Endodermal cell (in vitro differentiated cells): ENCODE results near the gene PCCA. TPM values are rescaled to one million over a fixed set of nuclear protein-coding genes. Genes with fewer than 3 reads are reported as not detected.
A peak's percentile ranks its signal among the peaks of the same experiment; 100 is the strongest.

ENCODE experiments used
- DNase-seq: peaks from one replicate; pipeline ENCODE4 v3.0.0-alpha.2; 2017
- H3K27ac ChIP-seq: 2 replicates; pipeline ENCODE4 v1.5.1; 2013; ENCODE audit warnings: mild to moderate bottlenecking, low read depth, low read length, moderate library complexity
- H3K27me3 ChIP-seq: 2 replicates; pipeline ENCODE4 v1.6.1; 2013; ENCODE audit warnings: mild to moderate bottlenecking, low read length, moderate library complexity; ENCODE audit not compliant: insufficient read depth, control insufficient read depth, poor library complexity, severe bottlenecking
- H3K36me3 ChIP-seq: 2 replicates; pipeline ENCODE4 v1.7.0; 2013; ENCODE audit warnings: mild to moderate bottlenecking, low read length, moderate library complexity; ENCODE audit not compliant: control insufficient read depth, insufficient read depth
- H3K4me1 ChIP-seq: one replicate; pipeline ENCODE4 v1.7.0; 2013; ENCODE audit warnings: low read length; ENCODE audit not compliant: control insufficient read depth, insufficient read depth
- H3K4me3 ChIP-seq: 2 replicates; pipeline ENCODE4 v1.5.1; 2013; ENCODE audit warnings: mild to moderate bottlenecking, low read length, moderate library complexity
- H3K9ac ChIP-seq: 2 replicates; pipeline ENCODE4 v1.6.1; 2013; ENCODE audit warnings: mild to moderate bottlenecking, low read length, moderate library complexity; ENCODE audit not compliant: poor library complexity, severe bottlenecking; ENCODE audit errors: extremely low read depth
- H3K9me3 ChIP-seq: 2 replicates; pipeline ENCODE4 v1.6.1; 2013; ENCODE audit warnings: mild to moderate bottlenecking, low read length, moderate library complexity; ENCODE audit not compliant: control insufficient read depth
- H3K27ac Mint-ChIP-seq: 2 replicates; pipeline ENCODE4 v1.8.0; 2020; ENCODE audit warnings: mixed read lengths
- H3K27me3 Mint-ChIP-seq: 2 replicates; pipeline ENCODE4 v1.8.0; 2021; ENCODE audit warnings: mild to moderate bottlenecking, mixed read lengths; ENCODE audit not compliant: insufficient read depth
- H3K36me3 Mint-ChIP-seq: 2 replicates; pipeline ENCODE4 v1.8.0; 2020; ENCODE audit warnings: low read depth, mixed read lengths
- H3K4me1 Mint-ChIP-seq: 2 replicates; pipeline ENCODE4 v1.8.0; 2020; ENCODE audit warnings: mixed read lengths
- H3K4me3 Mint-ChIP-seq: 2 replicates; pipeline ENCODE4 v1.8.0; 2020; ENCODE audit warnings: mild to moderate bottlenecking, moderate library complexity, mixed read lengths
- H3K9me3 Mint-ChIP-seq: 2 replicates; pipeline ENCODE4 v1.8.0; 2020; ENCODE audit warnings: mild to moderate bottlenecking, mixed read lengths
- CTCF ChIP-seq: fragments of 200-600 bp; sonication (generic); conservative IDR thresholded peaks from 2 replicates; pipeline ENCODE4 v1.5.0; 2021; ENCODE audit warnings: antibody characterized with exemption, mild to moderate bottlenecking
- whole genome bisulfite sequencing, 2 experiments: methylation state at CpG; one replicate each; pipeline versions ENCODE4 v1.1.5 to v1.1.7; 2013; ENCODE audit warnings: missing lambda C conversion rate in 2 of 2, mixed read lengths in 1 of 2; ENCODE audit not compliant: insufficient coverage in 1 of 2, insufficient read length in 1 of 2; 5-methylcytosine and 5-hydroxymethylcytosine counted together
- total RNA-seq, 2 donors: library from RNA; stranded (reverse); fragmentation: NEBNext Ultra II Directional in 1 of 2; extraction: Animal tissue kit (Norgen Biotek cat#: 25700) in 1 of 2; gene quantifications; 2 replicates in 1 of 2; 3 replicates in 1 of 2; pipeline ENCODE4 v1.2.1, GENCODE V29; 2021

The PCCA gene
- total RNA-seq, 2 donors from 2014 or later = 60.2 to 67.2 TPM

- peaks cover 19% of the 10 kb centered on the region for H3K36me3 ChIP-seq
- Mint-ChIP-seq H3K36me3 (peaks cover 18% of the 10 kb centered on the region), H3K27me3 (no peaks in the 10 kb centered on the region), H3K9me3 (no peaks in the 10 kb centered on the region), H3K4me3 (no peak overlapping the region), H3K4me1 (peaks cover 43% of the 10 kb centered on the region), H3K27ac (peak overlapping the region; percentile 69)
- no peak overlapping the region for H3K9ac ChIP-seq
- no peak overlapping the region for H3K27ac ChIP-seq
- TF ChIP-seq CTCF = no peak
- H3K4me3 ChIP-seq = no peak overlapping the region
- H3K9me3 ChIP-seq = no peaks in the 10 kb centered on the region
- peak; percentile 53 for DNase-seq
- H3K4me1 ChIP-seq = no peaks in the 10 kb centered on the region
- no peaks in the 10 kb centered on the region for H3K27me3 ChIP-seq
- 88 to 100% methylated on average over 1 of the region's 1 CpG for WGBS, 2 experiments
Measured at GRCh38 chr13:100130092-100130491, 41.2 kb downstream of the PCCA start.

DNA sequence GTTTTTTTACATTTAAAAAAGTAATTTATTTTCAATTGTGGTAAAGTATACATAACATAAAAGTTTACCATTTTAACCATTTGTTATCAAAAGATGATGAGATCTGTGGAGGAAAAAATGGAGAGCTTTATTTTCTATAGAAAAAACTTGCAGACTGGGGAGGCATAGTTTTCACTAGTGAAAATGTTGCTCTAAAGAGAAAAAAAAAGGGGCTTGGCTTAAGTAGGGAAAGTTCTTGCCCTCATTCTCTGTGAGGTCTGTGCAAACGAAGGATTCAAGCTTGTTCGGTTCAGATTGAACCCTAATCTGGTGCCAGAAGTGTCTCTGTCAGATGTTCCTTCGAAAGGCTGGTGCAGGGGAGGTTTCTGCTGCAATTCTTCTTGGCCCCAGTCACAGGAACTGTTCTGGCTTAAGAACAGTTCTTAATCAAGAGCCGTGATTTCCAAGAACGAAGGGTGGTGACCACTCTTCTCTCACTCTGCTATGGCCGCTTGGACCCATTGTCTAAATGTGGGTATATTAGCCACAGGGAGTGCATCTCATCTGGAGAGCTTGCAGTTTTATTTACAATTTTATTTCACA lies 42.1 kb downstream of the PCCA start:
- H3K9ac ChIP-seq = no peak overlapping the region
- no peaks in the 10 kb centered on the region for H3K9me3 ChIP-seq
- H3K9me3 Mint-ChIP-seq = no peaks in the 10 kb centered on the region
- peak overlapping the region; percentile 7 for H3K27ac Mint-ChIP-seq
- peaks cover 25% of the 10 kb centered on the region for H3K36me3 Mint-ChIP-seq
- H3K27ac ChIP-seq = no peak overlapping the region
- no peaks in the 10 kb centered on the region for H3K27me3 ChIP-seq
- no peaks in the 10 kb centered on the region for H3K27me3 Mint-ChIP-seq
- H3K4me3 ChIP-seq = no peak overlapping the region
- no peak overlapping the region for H3K4me3 Mint-ChIP-seq
- no peak for TF ChIP-seq CTCF
- H3K4me1 ChIP-seq = no peaks in the 10 kb centered on the region
- H3K36me3 ChIP-seq = peaks cover 19% of the 10 kb centered on the region
- DNase-seq = no peak
- 93 to 94% methylated on average over 5 to 6 of the region's 6 CpGs for WGBS, 2 experiments
- H3K4me1 Mint-ChIP-seq = peaks cover 40% of the 10 kb centered on the region

DNA sequence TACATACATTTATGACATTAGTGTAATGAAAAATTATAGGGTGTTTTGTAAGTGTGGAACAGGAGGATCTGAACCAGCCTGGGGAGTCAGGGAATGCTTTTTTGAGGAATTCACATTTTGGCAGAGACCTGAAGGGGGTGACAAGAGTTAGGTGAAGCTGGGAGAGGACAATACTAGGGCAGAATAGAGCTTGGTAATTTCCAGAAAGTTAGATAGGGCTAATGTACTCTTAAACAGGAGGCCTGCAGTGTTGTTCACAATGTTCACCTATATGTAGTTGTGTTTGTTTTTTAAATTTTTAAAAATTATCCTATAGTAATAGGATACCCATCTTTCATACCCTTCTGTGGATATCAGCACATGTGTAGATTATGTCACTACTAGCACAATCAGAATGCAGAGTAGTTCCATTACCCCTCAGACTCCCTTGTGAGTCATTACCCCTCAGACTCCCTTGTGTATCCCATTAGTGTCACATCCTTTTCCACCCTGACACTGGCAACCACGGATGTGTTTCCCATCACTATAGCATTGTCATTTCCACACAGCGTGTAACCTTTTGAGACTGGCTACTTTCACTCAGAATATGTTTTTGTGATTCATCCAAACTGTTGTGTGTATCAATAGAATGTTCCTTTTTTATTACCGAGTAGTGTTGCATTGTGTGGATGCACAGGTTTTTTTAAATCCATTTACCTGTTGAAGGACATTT lies 43.1 kb downstream of the PCCA start:
- Mint-ChIP-seq H3K27ac (no peak overlapping the region), H3K4me3 (no peak overlapping the region), H3K9me3 (no peaks in the 10 kb centered on the region), H3K27me3 (no peaks in the 10 kb centered on the region), H3K36me3 (peaks cover 23% of the 10 kb centered on the region), H3K4me1 (peaks cover 30% of the 10 kb centered on the region)
- DNase-seq = no peak
- TF ChIP-seq CTCF = no peak
- 88 to 100% methylated on average over 1 to 3 of the region's 3 CpGs for WGBS, 2 experiments
- Histone ChIP-seq H3K9ac (no peak overlapping the region), H3K4me3 (no peak overlapping the region), H3K27me3 (no peaks in the 10 kb centered on the region), H3K9me3 (no peaks in the 10 kb centered on the region), H3K27ac (no peak overlapping the region), H3K36me3 (peaks cover 19% of the 10 kb centered on the region), H3K4me1 (no peaks in the 10 kb centered on the region)
